ENCODE measurements around the gene TECPR2.

The TECPR2 gene

DNA sequence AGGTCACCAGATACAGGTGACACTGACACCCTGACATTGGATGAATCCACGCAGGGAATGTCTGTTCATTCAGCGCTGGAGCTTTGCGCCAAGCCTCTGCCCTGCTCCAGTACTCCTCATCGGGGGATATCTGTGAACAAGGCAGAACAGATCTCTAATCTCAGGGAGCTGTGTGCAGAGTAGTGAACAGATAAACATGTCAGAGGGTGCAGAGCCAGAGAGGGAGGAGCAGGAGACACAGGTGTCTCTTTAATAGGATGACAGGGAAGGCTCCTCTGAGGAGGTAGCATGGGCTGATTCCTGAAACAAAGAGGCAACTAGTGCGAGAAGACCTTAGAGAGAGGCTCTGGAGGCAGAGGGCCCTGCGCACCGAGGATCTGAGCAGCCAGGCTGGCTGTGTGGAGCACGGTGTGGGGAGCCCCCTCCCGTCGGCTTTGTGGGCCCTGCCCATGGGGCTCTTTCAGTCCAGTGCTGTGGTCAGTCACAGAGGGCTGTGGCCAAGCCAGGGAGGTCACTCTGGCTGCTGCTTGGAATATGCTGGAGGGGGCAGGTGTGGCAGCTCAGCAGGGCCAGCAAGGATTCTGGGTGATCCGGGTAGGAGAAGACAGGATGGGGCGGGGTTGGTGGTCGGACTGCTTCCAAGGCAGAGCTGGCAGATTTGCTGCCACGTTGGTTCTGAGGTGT lies 55.6 kb downstream of the TECPR2 start:
- no peak overlapping the region for H3K9ac ChIP-seq (ENCODE audit: low read depth, low read length)
- H3K4me3 ChIP-seq (ENCODE audit: low read length) = no peak overlapping the region
- H3K4me2 ChIP-seq (ENCODE audit: low read length) = no peak overlapping the region
- no peaks in the 10 kb centered on the region for H3K4me1 ChIP-seq (ENCODE audit: control insufficient read depth, insufficient read depth, low read length)
- no peaks in the 10 kb centered on the region for H3K27me3 ChIP-seq (ENCODE audit: control insufficient read depth, insufficient read depth, low read length)
- peaks cover 8% of the 10 kb centered on the region for H3K36me3 ChIP-seq (ENCODE audit: insufficient read depth, low read length)
- H3K9me3 ChIP-seq (replicated peaks; ENCODE audit: low read length) = no peaks in the 10 kb centered on the region

DNA sequence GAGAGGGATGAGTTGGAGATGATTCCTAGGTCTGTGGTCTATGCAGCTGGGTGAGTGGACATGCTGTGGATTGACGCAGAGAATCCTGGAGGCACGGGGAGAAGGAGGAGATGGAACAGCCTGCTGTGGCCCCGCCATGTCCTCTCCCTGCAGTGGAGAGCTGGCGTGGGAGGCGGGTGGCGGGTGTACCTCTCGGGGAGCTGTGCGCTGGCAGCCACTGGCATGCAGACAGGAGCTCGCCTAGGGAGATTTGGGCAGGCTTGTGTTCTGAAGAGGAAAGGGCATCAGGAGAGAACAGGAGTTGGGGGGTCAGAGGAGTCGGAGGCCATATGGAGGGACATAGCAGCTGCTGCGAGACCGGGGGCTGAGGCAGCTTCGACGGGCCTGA lies 56.1 kb downstream of the TECPR2 start:
- Histone ChIP-seq H3K4me3 (ENCODE audit: low read length) (no peak overlapping the region), H3K9ac (ENCODE audit: low read depth, low read length) (no peak overlapping the region), H3K27me3 (ENCODE audit: control insufficient read depth, insufficient read depth, low read length) (no peaks in the 10 kb centered on the region), H3K36me3 (ENCODE audit: insufficient read depth, low read length) (peaks cover 12% of the 10 kb centered on the region), H3K9me3 (replicated peaks; ENCODE audit: low read length) (no peaks in the 10 kb centered on the region), H3K4me1 (ENCODE audit: control insufficient read depth, insufficient read depth, low read length) (no peaks in the 10 kb centered on the region), H3K4me2 (ENCODE audit: low read length) (no peak overlapping the region)

DNA sequence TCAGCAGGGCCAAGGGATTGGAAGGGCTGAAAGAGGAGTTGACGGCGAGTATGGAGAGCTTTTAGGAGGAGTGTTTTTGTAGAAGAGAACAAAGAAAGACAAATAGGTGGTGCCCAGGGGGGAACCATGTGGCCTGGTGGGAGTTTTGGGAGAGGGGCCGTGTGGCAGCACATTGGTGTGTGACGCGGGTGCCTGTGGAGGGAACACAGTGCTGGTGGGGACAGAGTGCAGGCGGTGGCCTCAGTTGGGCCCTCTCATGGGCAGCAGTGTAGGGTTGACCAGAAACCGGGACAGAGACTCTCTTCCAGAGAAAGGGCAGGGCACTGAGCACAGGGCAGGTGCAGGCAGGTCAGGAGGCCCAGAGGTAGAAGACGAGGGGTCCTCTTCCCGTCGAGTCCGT lies 56.5 kb downstream of the TECPR2 start:
- Histone ChIP-seq H3K9me3 (replicated peaks; ENCODE audit: low read length) (no peaks in the 10 kb centered on the region), H3K9ac (ENCODE audit: low read depth, low read length) (no peak overlapping the region), H3K4me2 (ENCODE audit: low read length) (no peak overlapping the region), H3K27me3 (ENCODE audit: control insufficient read depth, insufficient read depth, low read length) (no peaks in the 10 kb centered on the region), H3K4me3 (ENCODE audit: low read length) (no peak overlapping the region), H3K4me1 (ENCODE audit: control insufficient read depth, insufficient read depth, low read length) (no peaks in the 10 kb centered on the region), H3K36me3 (ENCODE audit: insufficient read depth, low read length) (peaks cover 14% of the 10 kb centered on the region)

DNA sequence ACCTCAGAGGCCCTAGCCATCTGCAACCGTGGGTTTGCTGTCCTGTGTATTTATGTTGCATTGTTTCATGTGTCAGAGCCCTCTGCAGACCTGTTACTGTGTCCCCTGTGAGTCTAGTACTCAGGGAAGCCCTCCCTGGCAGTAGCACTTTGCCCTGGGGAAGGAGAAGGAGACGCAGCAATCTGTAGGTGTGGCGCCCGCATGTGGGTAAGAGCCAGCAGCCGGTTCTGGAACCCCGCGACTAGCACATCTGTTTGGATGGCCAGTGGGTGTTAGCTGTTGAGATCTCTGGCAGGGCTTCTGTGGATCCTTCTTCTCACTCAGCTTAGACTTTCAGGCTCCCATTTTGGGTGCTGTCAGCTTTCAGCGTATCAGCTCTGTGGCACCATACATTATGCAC lies 57.0 kb downstream of the TECPR2 start:
- Histone ChIP-seq H3K4me1 (ENCODE audit: control insufficient read depth, insufficient read depth, low read length) (no peaks in the 10 kb centered on the region), H3K4me2 (ENCODE audit: low read length) (no peak overlapping the region), H3K36me3 (ENCODE audit: insufficient read depth, low read length) (peaks cover 10% of the 10 kb centered on the region), H3K27me3 (ENCODE audit: control insufficient read depth, insufficient read depth, low read length) (no peaks in the 10 kb centered on the region), H3K9ac (ENCODE audit: low read depth, low read length) (no peak overlapping the region), H3K4me3 (ENCODE audit: low read length) (no peak overlapping the region), H3K9me3 (replicated peaks; ENCODE audit: low read length) (no peaks in the 10 kb centered on the region)

DNA sequence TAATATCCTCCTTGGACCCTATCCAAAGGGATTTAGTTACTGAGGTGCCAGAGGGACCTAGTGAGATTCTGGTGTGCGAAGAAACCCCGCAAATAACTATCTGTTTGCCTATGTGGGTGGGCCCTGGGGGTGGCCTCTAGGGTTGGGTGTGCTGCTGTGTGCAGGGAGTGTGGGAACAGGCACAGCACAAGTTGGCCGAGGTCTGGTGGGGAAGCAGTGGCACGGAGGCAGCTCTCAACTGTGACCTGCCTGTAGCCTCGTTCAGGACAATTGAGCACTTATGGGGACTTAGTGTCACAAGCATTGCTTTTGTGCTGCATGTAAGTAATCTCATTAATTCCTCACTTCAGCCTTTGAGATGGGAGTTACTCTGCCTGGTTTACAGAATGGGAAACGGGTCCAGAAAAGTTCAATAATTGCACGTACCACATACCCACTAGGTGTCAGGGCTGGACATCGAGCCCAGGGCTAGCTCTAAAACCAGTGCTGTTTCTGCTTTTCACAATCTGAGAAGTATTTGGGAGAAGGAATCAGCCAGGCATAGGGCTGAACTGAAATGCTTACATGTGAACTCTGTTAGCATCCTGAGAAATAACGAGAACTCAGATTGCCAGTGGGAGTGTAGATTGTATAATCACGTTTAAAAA lies 58.8 kb downstream of the TECPR2 start:
- peaks cover 6% of the 10 kb centered on the region for H3K36me3 ChIP-seq (ENCODE audit: insufficient read depth, low read length)
- no peaks in the 10 kb centered on the region for H3K4me1 ChIP-seq (ENCODE audit: control insufficient read depth, insufficient read depth, low read length)
- H3K4me3 ChIP-seq (ENCODE audit: low read length) = no peak overlapping the region
- no peaks in the 10 kb centered on the region for H3K9me3 ChIP-seq (replicated peaks; ENCODE audit: low read length)
- H3K9ac ChIP-seq (ENCODE audit: low read depth, low read length) = no peak overlapping the region
- H3K27me3 ChIP-seq (ENCODE audit: control insufficient read depth, insufficient read depth, low read length) = no peaks in the 10 kb centered on the region
- no peak overlapping the region for H3K4me2 ChIP-seq (ENCODE audit: low read length)

DNA sequence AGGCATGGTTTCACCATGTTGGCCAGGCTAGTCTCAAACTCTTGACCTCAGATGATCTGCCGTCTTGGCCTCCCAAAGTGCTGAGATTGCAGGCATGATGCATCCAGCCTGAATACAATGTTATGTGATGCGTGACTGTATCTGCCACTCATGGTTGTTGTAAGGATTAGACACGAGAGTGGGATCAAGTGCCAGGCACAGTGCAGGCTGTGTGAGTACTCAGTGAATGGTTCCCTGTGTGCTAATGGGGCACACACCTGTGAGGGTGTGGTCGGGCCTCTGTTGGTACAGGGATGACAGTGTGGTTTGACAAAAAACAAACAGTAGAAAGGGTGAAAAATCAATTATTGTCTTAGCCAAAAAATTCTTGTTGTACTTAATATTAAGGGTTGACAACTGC lies 61.8 kb downstream of the TECPR2 start:
- Histone ChIP-seq H3K4me3 (ENCODE audit: low read length) (no peak overlapping the region), H3K4me2 (ENCODE audit: low read length) (no peak overlapping the region), H3K27me3 (ENCODE audit: control insufficient read depth, insufficient read depth, low read length) (no peaks in the 10 kb centered on the region), H3K9ac (ENCODE audit: low read depth, low read length) (no peak overlapping the region), H3K36me3 (ENCODE audit: insufficient read depth, low read length) (peaks cover 16% of the 10 kb centered on the region), H3K9me3 (replicated peaks; ENCODE audit: low read length) (no peaks in the 10 kb centered on the region), H3K4me1 (ENCODE audit: control insufficient read depth, insufficient read depth, low read length) (no peaks in the 10 kb centered on the region)

DNA sequence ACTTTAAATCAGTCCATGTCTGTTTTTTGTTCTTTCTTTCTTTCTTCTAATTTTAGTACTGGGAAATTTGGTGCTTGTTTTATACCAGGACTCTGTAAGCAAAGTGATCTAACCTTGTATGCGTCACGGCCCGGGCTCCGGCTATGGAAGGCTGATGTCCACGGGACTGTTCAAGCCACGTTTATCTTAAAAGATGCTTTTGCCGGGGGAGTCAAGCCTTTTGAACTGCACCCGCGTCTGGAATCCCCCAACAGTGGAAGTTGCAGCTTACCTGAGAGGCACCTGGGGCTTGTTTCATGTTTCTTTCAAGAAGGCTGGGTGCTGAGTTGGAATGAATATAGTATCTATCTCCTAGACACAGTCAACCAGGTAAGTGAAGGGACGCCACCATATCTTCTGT lies 62.2 kb downstream of the TECPR2 start:
- peaks cover 18% of the 10 kb centered on the region for H3K36me3 ChIP-seq (ENCODE audit: insufficient read depth, low read length)
- no peak overlapping the region for H3K4me3 ChIP-seq (ENCODE audit: low read length)
- H3K9ac ChIP-seq (ENCODE audit: low read depth, low read length) = no peak overlapping the region
- no peaks in the 10 kb centered on the region for H3K4me1 ChIP-seq (ENCODE audit: control insufficient read depth, insufficient read depth, low read length)
- no peaks in the 10 kb centered on the region for H3K27me3 ChIP-seq (ENCODE audit: control insufficient read depth, insufficient read depth, low read length)
- H3K9me3 ChIP-seq (replicated peaks; ENCODE audit: low read length) = no peaks in the 10 kb centered on the region
- no peak overlapping the region for H3K4me2 ChIP-seq (ENCODE audit: low read length)

DNA sequence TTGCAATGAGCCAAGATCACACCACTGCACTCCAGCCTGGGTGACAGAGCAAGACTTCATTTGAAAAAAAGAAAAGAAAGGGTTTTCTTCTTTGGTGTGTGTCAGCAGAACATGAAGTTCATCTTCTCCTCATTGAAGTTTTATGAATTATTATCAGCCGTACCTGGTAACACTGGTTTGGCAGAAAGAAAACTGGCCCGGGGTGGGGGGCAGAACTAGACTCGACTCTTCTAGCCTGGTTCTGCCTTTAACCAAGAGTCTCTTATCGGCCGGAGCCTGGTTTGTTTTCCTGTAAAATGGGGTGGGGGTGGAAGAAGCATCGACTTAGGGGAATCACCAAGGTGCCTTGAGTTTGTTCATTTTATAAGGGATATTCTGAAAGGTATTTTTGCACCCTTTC lies 64.1 kb downstream of the TECPR2 start:
- Histone ChIP-seq H3K9ac (ENCODE audit: low read depth, low read length) (no peak overlapping the region), H3K27me3 (ENCODE audit: control insufficient read depth, insufficient read depth, low read length) (no peaks in the 10 kb centered on the region), H3K4me1 (ENCODE audit: control insufficient read depth, insufficient read depth, low read length) (no peaks in the 10 kb centered on the region), H3K4me3 (ENCODE audit: low read length) (no peak overlapping the region), H3K36me3 (ENCODE audit: insufficient read depth, low read length) (peaks cover 21% of the 10 kb centered on the region), H3K9me3 (replicated peaks; ENCODE audit: low read length) (no peaks in the 10 kb centered on the region), H3K4me2 (ENCODE audit: low read length) (no peak overlapping the region)

DNA sequence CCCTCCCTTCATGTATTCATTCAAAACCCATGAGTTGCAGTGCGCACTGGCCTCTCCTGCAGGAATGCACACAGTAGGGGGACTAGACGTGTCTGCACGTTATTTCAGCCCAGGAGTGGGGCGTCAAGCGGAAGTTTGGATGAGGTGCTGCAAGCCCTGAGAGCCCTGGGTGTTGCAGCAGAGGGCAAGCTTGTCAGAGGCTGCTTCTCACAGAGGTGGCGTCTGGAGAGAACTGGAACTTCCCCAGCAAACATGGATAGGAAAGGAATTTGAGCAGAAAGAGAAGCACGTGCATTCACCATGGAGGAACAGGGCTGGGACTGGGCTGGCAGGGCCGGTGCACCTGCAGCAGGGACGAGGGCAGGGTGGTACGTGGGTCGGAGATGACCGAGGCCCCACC lies 64.9 kb downstream of the TECPR2 start:
- Histone ChIP-seq H3K4me1 (ENCODE audit: control insufficient read depth, insufficient read depth, low read length) (no peaks in the 10 kb centered on the region), H3K4me3 (ENCODE audit: low read length) (no peak overlapping the region), H3K27me3 (ENCODE audit: control insufficient read depth, insufficient read depth, low read length) (no peaks in the 10 kb centered on the region), H3K9me3 (replicated peaks; ENCODE audit: low read length) (no peaks in the 10 kb centered on the region), H3K4me2 (ENCODE audit: low read length) (no peak overlapping the region), H3K36me3 (ENCODE audit: insufficient read depth, low read length) (peaks cover 21% of the 10 kb centered on the region), H3K9ac (ENCODE audit: low read depth, low read length) (no peak overlapping the region)

DNA sequence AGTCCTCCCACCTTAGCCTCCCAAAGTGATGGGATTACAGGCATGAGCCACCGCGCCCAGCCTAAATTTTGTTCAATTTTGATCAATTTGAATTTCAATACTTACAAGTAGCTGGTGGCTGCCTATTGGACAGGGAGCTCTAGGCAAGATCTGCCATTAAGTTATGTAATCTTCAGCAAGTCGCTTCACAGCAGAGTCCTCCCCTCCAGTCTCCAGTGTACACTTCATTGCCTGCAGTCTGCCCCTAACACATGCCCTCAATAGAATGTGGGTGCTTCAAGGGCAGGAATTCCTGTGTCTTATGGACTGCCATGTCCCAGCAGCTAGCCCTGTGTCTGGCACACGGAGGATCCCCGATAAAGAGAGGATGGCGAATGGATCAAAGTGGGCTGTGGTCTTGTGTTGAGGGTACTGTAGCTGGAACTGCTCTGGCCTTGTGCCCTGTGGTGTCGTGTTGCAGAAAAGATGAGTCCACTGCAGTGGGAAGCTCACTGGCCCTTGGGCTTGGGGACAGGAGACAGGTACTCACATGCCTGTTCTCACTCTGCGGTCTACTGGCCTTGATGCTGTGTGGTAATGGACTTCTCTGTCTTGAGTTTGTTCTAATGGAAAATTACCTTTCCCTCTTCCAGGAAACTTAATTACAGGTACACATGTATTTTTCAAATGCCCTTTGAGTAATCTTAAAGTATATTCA lies 67.6 kb downstream of the TECPR2 start:
- Histone ChIP-seq H3K27me3 (ENCODE audit: control insufficient read depth, insufficient read depth, low read length) (no peaks in the 10 kb centered on the region), H3K9me3 (replicated peaks; ENCODE audit: low read length) (no peaks in the 10 kb centered on the region), H3K9ac (ENCODE audit: low read depth, low read length) (no peak overlapping the region), H3K36me3 (ENCODE audit: insufficient read depth, low read length) (peaks cover 30% of the 10 kb centered on the region), H3K4me2 (ENCODE audit: low read length) (no peak overlapping the region), H3K4me1 (ENCODE audit: control insufficient read depth, insufficient read depth, low read length) (no peaks in the 10 kb centered on the region), H3K4me3 (ENCODE audit: low read length) (no peak overlapping the region)

DNA sequence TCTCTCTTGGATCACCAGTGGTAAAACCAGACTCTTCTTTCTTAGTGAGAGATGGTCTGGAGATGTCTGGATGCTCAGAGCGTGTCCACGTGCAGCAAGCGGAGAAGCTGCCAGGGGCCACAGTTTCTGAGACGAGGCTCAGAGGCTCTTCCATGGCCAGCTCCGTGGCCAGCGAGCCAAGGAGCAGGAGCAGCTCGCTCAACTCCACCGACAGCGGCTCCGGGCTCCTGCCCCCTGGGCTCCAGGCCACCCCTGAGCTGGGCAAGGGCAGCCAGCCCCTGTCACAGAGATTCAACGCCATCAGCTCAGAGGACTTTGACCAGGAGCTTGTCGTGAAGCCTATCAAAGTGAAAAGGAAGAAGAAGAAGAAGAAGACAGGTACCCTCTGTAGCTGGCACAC lies 69.0 kb downstream of the TECPR2 start:
- Histone ChIP-seq H3K4me2 (ENCODE audit: low read length) (no peak overlapping the region), H3K4me3 (ENCODE audit: low read length) (no peak overlapping the region), H3K4me1 (ENCODE audit: control insufficient read depth, insufficient read depth, low read length) (no peaks in the 10 kb centered on the region), H3K36me3 (ENCODE audit: insufficient read depth, low read length) (peaks cover 37% of the 10 kb centered on the region), H3K27me3 (ENCODE audit: control insufficient read depth, insufficient read depth, low read length) (no peaks in the 10 kb centered on the region), H3K9me3 (replicated peaks; ENCODE audit: low read length) (no peaks in the 10 kb centered on the region), H3K9ac (ENCODE audit: low read depth, low read length) (no peak overlapping the region)

Data from skeletal muscle satellite cell (primary cell).